A673 (cell line): ENCODE results near the gene TH.

Experiments
- CTCF ChIP-seq: fragments of 300-800, 200-600 bp; sonication (generic); conservative IDR thresholded peaks from 2 replicates; pipeline ENCODE4 v1.5.1; 2017; ENCODE audit warnings: low read depth, mild to moderate bottlenecking, antibody characterized with exemption, low read length, moderate library complexity, mixed read lengths
- EZH2 ChIP-seq: fragments of 200-600 bp; sonication (generic); IDR thresholded peaks from 2 replicates; pipeline ENCODE4 v1.6.1; 2017; ENCODE audit warnings: borderline replicate concordance, low read depth, mild to moderate bottlenecking, mixed read lengths, antibody characterized with exemption, low read length; ENCODE audit not compliant: poor library complexity, severe bottlenecking

GRCh38 chr11:2153581-2154194 lies 17.9 kb downstream of the TH start:
- TF ChIP-seq CTCF (no peak), EZH2 (no peak)
